Activated CD4-positive, alpha-beta memory T cell treated with anti-CD3 and anti-CD28 coated beads for 36 hours (primary cell): ENCODE data around the gene SF1. TPM values are rescaled to one million over a fixed set of nuclear protein-coding genes. Genes with fewer than 3 reads are reported as not detected.

Experiments used
- CTCF ChIA-PET: fragments of 350-600 bp; sonication (Branson Sonifier 250); formaldehyde crosslinking; loops from one replicate; lab custom pipeline; 2021; ENCODE audit warnings: antibody characterized with exemption, inconsistent platforms; lab: Charles Lee
- POLR2A ChIA-PET: fragments of 350-600 bp; sonication (Branson Sonifier 250); formaldehyde crosslinking; loops from one replicate; lab custom pipeline; 2021; ENCODE audit warnings: antibody characterized with exemption; lab: Charles Lee
- DNase-seq: peaks from one replicate; pipeline ENCODE4 v3.0.0-alpha.2; 2020
- H3K27ac Mint-ChIP-seq: one replicate; pipeline ENCODE4 v1.8.0; 2021; ENCODE audit warnings: mixed read lengths
- H3K27me3 Mint-ChIP-seq: one replicate; pipeline ENCODE4 v1.8.0; 2021; ENCODE audit warnings: mixed read lengths
- H3K36me3 Mint-ChIP-seq: one replicate; pipeline ENCODE4 v1.8.0; 2021; ENCODE audit warnings: mixed read lengths
- H3K4me1 Mint-ChIP-seq: one replicate; pipeline ENCODE4 v1.8.0; 2021; ENCODE audit warnings: low read depth, mixed read lengths
- H3K4me3 Mint-ChIP-seq: one replicate; pipeline ENCODE4 v1.8.0; 2021; ENCODE audit warnings: mild to moderate bottlenecking, mixed read lengths
- H3K9me3 Mint-ChIP-seq: one replicate; pipeline ENCODE4 v1.8.0; 2021; ENCODE audit warnings: mixed read lengths
- intact Hi-C: fragments of 100-400 bp; cut with micrococcal nuclease; formaldehyde crosslinking; loops from one replicate; pipeline ENCODE4 v1.15.1; 2023
- total RNA-seq, 2 experiments: library from RNA; stranded (reverse); gene quantifications; one replicate each; pipeline ENCODE4 v1.2.3, GENCODE V29; 2021

Gene SF1
- total RNA-seq, 2 experiments from 2014 or later, result 323 to 328 TPM

- H3K4me3 Mint-ChIP-seq, result peak overlapping the region; percentile 70
- no peak overlapping the region for H3K27ac Mint-ChIP-seq
- H3K9me3 Mint-ChIP-seq, result no peaks in the 10 kb centered on the region
- H3K27me3 Mint-ChIP-seq, result peaks cover 8% of the 10 kb centered on the region
- ChIA-PET CTCF (interaction anchor here (0.7 to 7.2 kb wide), 9 partner anchors 7 to 53 kb away, joined by 3 to 45 read pairs (median 6); partner anchors contain the start of gene PYGM), POLR2A (no interaction called here)
- peaks cover 1% of the 10 kb centered on the region for H3K36me3 Mint-ChIP-seq
- no peak for DNase-seq
- intact Hi-C loops, result loop anchor here (1.0 to 10.0 kb wide), 3 partner anchors 19 to 373 kb away; partner anchors contain the start of genes NRXN2, TM7SF2 and ZNHIT2
- H3K4me1 Mint-ChIP-seq, result peaks cover 25% of the 10 kb centered on the region
These were observed 36.8 kb downstream of the SF1 start for GRCh38 chr11:64741375-64742086.

GRCh38 chr11:64739871-64740270 lies 38.5 kb downstream of the SF1 start:
- DNase-seq, result no peak
- peaks cover 18% of the 10 kb centered on the region for H3K4me1 Mint-ChIP-seq
- intact Hi-C loops, result loop anchor here (10.0 kb wide), 1 partner anchor 375 kb away; the partner anchor contains the start of genes TM7SF2 and ZNHIT2
- H3K27me3 Mint-ChIP-seq, result peaks cover 8% of the 10 kb centered on the region
- H3K27ac Mint-ChIP-seq, result no peak overlapping the region
- peaks cover 1% of the 10 kb centered on the region for H3K36me3 Mint-ChIP-seq
- CTCF ChIA-PET, result interaction anchor here (7.2 kb wide), 1 partner anchor 51 kb away, joined by 45 read pairs; no protein-coding TSS in a partner anchor
- no peak overlapping the region for H3K4me3 Mint-ChIP-seq
- POLR2A ChIA-PET, result no interaction called here
- no peaks in the 10 kb centered on the region for H3K9me3 Mint-ChIP-seq

- POLR2A ChIA-PET, result interaction anchor here (0.6 kb wide), 1 partner anchor 42 kb away, joined by 3 read pairs; no protein-coding TSS in a partner anchor
- H3K4me3 Mint-ChIP-seq, result no peak overlapping the region
- intact Hi-C loops, result no loop called here
- no peaks in the 10 kb centered on the region for H3K36me3 Mint-ChIP-seq
- H3K4me1 Mint-ChIP-seq, result peaks cover 8% of the 10 kb centered on the region
- no peaks in the 10 kb centered on the region for H3K27me3 Mint-ChIP-seq
- CTCF ChIA-PET, result no interaction called here
- no peak overlapping the region for H3K27ac Mint-ChIP-seq
- DNase-seq, result no peak
- H3K9me3 Mint-ChIP-seq, result no peaks in the 10 kb centered on the region
These were observed 41.7 kb downstream of the SF1 start for GRCh38 chr11:64736654-64737053.

GRCh38 chr11:64735725-64736259 lies 42.5 kb downstream of the SF1 start:
- no peaks in the 10 kb centered on the region for H3K27me3 Mint-ChIP-seq
- no peak for DNase-seq
- no peak overlapping the region for H3K4me3 Mint-ChIP-seq
- CTCF ChIA-PET, result interaction anchor here (0.7 to 3.6 kb wide), 3 partner anchors 8 to 47 kb away, joined by 3 to 20 read pairs (median 11); partner anchors contain the start of gene RASGRP2
- intact Hi-C loops, result no loop called here
- H3K9me3 Mint-ChIP-seq, result no peaks in the 10 kb centered on the region
- H3K27ac Mint-ChIP-seq, result no peak overlapping the region
- POLR2A ChIA-PET, result interaction anchor here (0.6 to 1.2 kb wide), 2 partner anchors 9 to 43 kb away, joined by 3 to 7 read pairs; no protein-coding TSS in a partner anchor
- peaks cover 5% of the 10 kb centered on the region for H3K4me1 Mint-ChIP-seq
- no peaks in the 10 kb centered on the region for H3K36me3 Mint-ChIP-seq

GRCh38 chr11:64734811-64735724 lies 43.3 kb downstream of the SF1 start:
- Mint-ChIP-seq H3K4me1 (peaks cover 2% of the 10 kb centered on the region), H3K27me3 (no peaks in the 10 kb centered on the region), H3K9me3 (no peaks in the 10 kb centered on the region), H3K36me3 (no peaks in the 10 kb centered on the region), H3K27ac (no peak overlapping the region), H3K4me3 (no peak overlapping the region)
- POLR2A ChIA-PET, result interaction anchor here (1.2 kb wide), 1 partner anchor 8 kb away, joined by 7 read pairs; no protein-coding TSS in a partner anchor
- intact Hi-C loops, result no loop called here
- CTCF ChIA-PET, result interaction anchor here (0.7 to 3.6 kb wide), 3 partner anchors 9 to 47 kb away, joined by 3 to 20 read pairs (median 11); partner anchors contain the start of gene RASGRP2
- no peak for DNase-seq

GRCh38 chr11:64731601-64732000 lies 46.7 kb downstream of the SF1 start:
- intact Hi-C loops, result no loop called here
- DNase-seq, result no peak
- ChIA-PET POLR2A (no interaction called here), CTCF (no interaction called here)
- Mint-ChIP-seq H3K27ac (no peak overlapping the region), H3K4me3 (no peak overlapping the region), H3K4me1 (peaks cover 2% of the 10 kb centered on the region), H3K9me3 (no peaks in the 10 kb centered on the region), H3K36me3 (no peaks in the 10 kb centered on the region), H3K27me3 (no peaks in the 10 kb centered on the region)

- Mint-ChIP-seq H3K4me1 (peaks cover 2% of the 10 kb centered on the region), H3K27me3 (no peaks in the 10 kb centered on the region), H3K27ac (no peak overlapping the region), H3K4me3 (no peak overlapping the region), H3K9me3 (no peaks in the 10 kb centered on the region), H3K36me3 (no peaks in the 10 kb centered on the region)
- intact Hi-C loops, result no loop called here
- ChIA-PET CTCF (no interaction called here), POLR2A (no interaction called here)
- DNase-seq, result peak; percentile 46
These were observed 48.4 kb downstream of the SF1 start for GRCh38 chr11:64729851-64730382.

GRCh38 chr11:64728757-64729365 lies 49.5 kb downstream of the SF1 start:
- no peaks in the 10 kb centered on the region for H3K27me3 Mint-ChIP-seq
- ChIA-PET CTCF (interaction anchor here (0.5 kb wide), 1 partner anchor 15 kb away, joined by 3 read pairs; no protein-coding TSS in a partner anchor), POLR2A (no interaction called here)
- DNase-seq, result no peak
- intact Hi-C loops, result no loop called here
- H3K4me3 Mint-ChIP-seq, result no peak overlapping the region
- H3K9me3 Mint-ChIP-seq, result no peaks in the 10 kb centered on the region
- peaks cover 7% of the 10 kb centered on the region for H3K4me1 Mint-ChIP-seq
- H3K27ac Mint-ChIP-seq, result no peak overlapping the region
- no peaks in the 10 kb centered on the region for H3K36me3 Mint-ChIP-seq

- Mint-ChIP-seq H3K27ac (no peak overlapping the region), H3K4me3 (no peak overlapping the region), H3K4me1 (peaks cover 6% of the 10 kb centered on the region), H3K27me3 (peaks cover 5% of the 10 kb centered on the region), H3K36me3 (no peaks in the 10 kb centered on the region), H3K9me3 (no peaks in the 10 kb centered on the region)
- no peak for DNase-seq
- intact Hi-C loops, result no loop called here
- ChIA-PET POLR2A (interaction anchor here (1.3 kb wide), 1 partner anchor 9 kb away, joined by 7 read pairs; no protein-coding TSS in a partner anchor), CTCF (interaction anchor here (1.1 to 1.6 kb wide), 3 partner anchors 15 to 278 kb away, joined by 3 to 7 read pairs (median 4); no protein-coding TSS in a partner anchor)
These were observed 51.3 kb downstream of the SF1 start for GRCh38 chr11:64726867-64727530.

- Mint-ChIP-seq H3K36me3 (no peaks in the 10 kb centered on the region), H3K27me3 (peaks cover 6% of the 10 kb centered on the region), H3K9me3 (no peaks in the 10 kb centered on the region), H3K4me1 (peaks cover 6% of the 10 kb centered on the region), H3K4me3 (no peak overlapping the region), H3K27ac (no peak overlapping the region)
- DNase-seq, result no peak
- intact Hi-C loops, result no loop called here
- POLR2A ChIA-PET, result no interaction called here
- CTCF ChIA-PET, result interaction anchor here (1.5 to 1.6 kb wide), 2 partner anchors 38 to 277 kb away, joined by 3 to 7 read pairs; no protein-coding TSS in a partner anchor
These were observed 52.1 kb downstream of the SF1 start for GRCh38 chr11:64726211-64726641.
